ENCODE data around the gene SPRR1B.
"Not testable (repeated sequence)": the region's sequence is repeated elsewhere in the genome, so short reads cannot be mapped to it uniquely, and the experiment has no call there.

SPRR1B gene

GRCh38 chr1:153040950-153041631 lies 10.1 kb downstream of the SPRR1B start, which contains the start of gene SPRR2D:
TSS of gene SPRR2D (minus strand) at chr1:153041120. CDS start at chr1:153040346, 774 bp downstream.
- no peak for DNase-seq

GRCh38 chr1:153049211-153049610 lies 18.2 kb downstream of the SPRR1B start:
- no peak for DNase-seq

GRCh38 chr1:153056111-153056510 lies 25.1 kb downstream of the SPRR1B start:
- DNase-seq: not testable (repeated sequence)

GRCh38 chr1:153057375-153057774 lies 26.4 kb downstream of the SPRR1B start, which contains the start of gene SPRR2A:
TSS of gene SPRR2A (minus strand) at chr1:153057512. CDS start at chr1:153056735, 777 bp downstream.
- DNase-seq: no peak

GRCh38 chr1:153058154-153058553 lies 27.2 kb downstream of the SPRR1B start:
- DNase-seq: no peak

GRCh38 chr1:153058826-153059784 lies 28.1 kb downstream of the SPRR1B start:
- no peak for DNase-seq

- no peak for DNase-seq
These were observed 39.2 kb downstream of the SPRR1B start for GRCh38 chr1:153070243-153070642.

GRCh38 chr1:153071511-153071910 lies 40.5 kb downstream of the SPRR1B start, which contains the start of gene SPRR2B:
TSS of gene SPRR2B (minus strand) at chr1:153071611. CDS start at chr1:153070839, 772 bp downstream.
- DNase-seq: no peak

GRCh38 chr1:153072806-153073726 lies 42.1 kb downstream of the SPRR1B start:
- no peak for DNase-seq

GRCh38 chr1:153081736-153082135 lies 50.7 kb downstream of the SPRR1B start:
- no peak for DNase-seq
